T-helper 17 cell (primary cell): Measurements from ENCODE around the gene ERMARD. TPM values are rescaled to one million over a fixed set of nuclear protein-coding genes. Genes with fewer than 3 reads are reported as not detected.

ENCODE experiments used
- ATAC-seq: fragments of 150-1000 bp; cut with Tn5 transposase; 2 replicates; pipeline ENCODE4 v1.10.0; 2021; ENCODE audit warnings: mild to moderate bottlenecking, moderate library complexity
- DNase-seq, 3 donors: peaks; one replicate each; pipeline versions ENCODE4 v3.0.0 to v3.0.0-alpha.2; 2020 to 2021
- H3K9me3 ChIP-seq: one replicate; pipeline ENCODE4 v1.7.0; 2013; ENCODE audit warnings: low read length, mild to moderate bottlenecking; ENCODE audit not compliant: control insufficient read depth, poor library complexity, severe bottlenecking
- H3K27ac Mint-ChIP-seq: one replicate; pipeline ENCODE4 v1.8.0; 2022; ENCODE audit warnings: mild to moderate bottlenecking, moderate library complexity, mixed read lengths
- H3K27me3 Mint-ChIP-seq: one replicate; pipeline ENCODE4 v1.8.0; 2022; ENCODE audit warnings: mixed read lengths
- H3K36me3 Mint-ChIP-seq: one replicate; pipeline ENCODE4 v1.8.0; 2022; ENCODE audit warnings: low read depth, mixed read lengths
- H3K4me1 Mint-ChIP-seq: one replicate; pipeline ENCODE4 v1.8.0; 2022; ENCODE audit warnings: mild to moderate bottlenecking, mixed read lengths
- H3K4me3 Mint-ChIP-seq: one replicate; pipeline ENCODE4 v1.8.0; 2022; ENCODE audit warnings: mild to moderate bottlenecking, moderate library complexity, mixed read lengths
- total RNA-seq, 4 donors: library from RNA in 2 of 4; stranded (reverse) in 2 of 4; gene quantifications; one replicate each; pipeline ENCODE4 v1.2.3 and lab custom pipeline; 2022 to 2026

The ERMARD gene
- total RNA-seq, 2 donors from 2014 or later: 28.9 to 31.7 TPM

GRCh38 chr6:169723200-169723909 is 28.1 kb upstream of the ERMARD start:
- Mint-ChIP-seq H3K4me3 (peak overlapping the region; percentile 98), H3K36me3 (peaks cover 3% of the 10 kb centered on the region), H3K4me1 (peaks cover 33% of the 10 kb centered on the region), H3K27ac (peak overlapping the region; percentile 99), H3K27me3 (no peaks in the 10 kb centered on the region)
- ATAC-seq: peak; percentile 48
- DNase-seq: peak; percentile 54 to 58 (median 58)
- no peaks in the 10 kb centered on the region for H3K9me3 ChIP-seq

- H3K36me3 Mint-ChIP-seq: peaks cover 3% of the 10 kb centered on the region
- no peak overlapping the region for H3K27ac Mint-ChIP-seq
- H3K4me1 Mint-ChIP-seq: peaks cover 32% of the 10 kb centered on the region
- DNase-seq: peak; percentile 33 to 61 (median 46)
- H3K9me3 ChIP-seq: no peaks in the 10 kb centered on the region
- no peaks in the 10 kb centered on the region for H3K27me3 Mint-ChIP-seq
- peak; percentile 59 for ATAC-seq
- peak overlapping the region; percentile 86 for H3K4me3 Mint-ChIP-seq
Observed at GRCh38 chr6:169723991-169724493, 27.4 kb upstream of the ERMARD start.

GRCh38 chr6:169724494-169725124 is 26.8 kb upstream of the ERMARD start, which contains the start of gene PHF10:
Gene PHF10, minus strand, starts transcription at chr6:169724500. Its CDS starts 569 bp downstream, at chr6:169723931.
- peak within 1 kb of the TSS; percentile 98 for H3K4me3 Mint-ChIP-seq
- peak within 1 kb of the TSS; percentile 99 for H3K27ac Mint-ChIP-seq
- DNase-seq: peak; percentile 39 to 71 (median 70)
- no peaks in the 10 kb centered on the region for H3K9me3 ChIP-seq
- ATAC-seq: peak; percentile 58
- peaks cover 26% of the 10 kb centered on the region for H3K4me1 Mint-ChIP-seq
- peaks cover 3% of the 10 kb centered on the region for H3K36me3 Mint-ChIP-seq
- no peaks in the 10 kb centered on the region for H3K27me3 Mint-ChIP-seq

- peaks cover 20% of the 10 kb centered on the region for H3K4me1 Mint-ChIP-seq
- H3K36me3 Mint-ChIP-seq: peaks cover 3% of the 10 kb centered on the region
- peak overlapping the region; percentile 86 for H3K4me3 Mint-ChIP-seq
- H3K27me3 Mint-ChIP-seq: no peaks in the 10 kb centered on the region
- DNase-seq (no peak), ATAC-seq (no peak)
- H3K27ac Mint-ChIP-seq: peak overlapping the region; percentile 79
- H3K9me3 ChIP-seq: no peaks in the 10 kb centered on the region
Observed at GRCh38 chr6:169725125-169726048, 26.0 kb upstream of the ERMARD start.

- no peak for ATAC-seq
- no peaks in the 10 kb centered on the region for H3K27me3 Mint-ChIP-seq
- peaks cover 3% of the 10 kb centered on the region for H3K36me3 Mint-ChIP-seq
- H3K27ac Mint-ChIP-seq: peak overlapping the region; percentile 79
- no peak for DNase-seq
- H3K4me1 Mint-ChIP-seq: peaks cover 18% of the 10 kb centered on the region
- no peaks in the 10 kb centered on the region for H3K9me3 ChIP-seq
- peak overlapping the region; percentile 86 for H3K4me3 Mint-ChIP-seq
Observed at GRCh38 chr6:169726049-169726400, 25.4 kb upstream of the ERMARD start.

GRCh38 chr6:169726963-169727362 is 24.5 kb upstream of the ERMARD start:
- no peak for DNase-seq
- H3K27me3 Mint-ChIP-seq: no peaks in the 10 kb centered on the region
- H3K9me3 ChIP-seq: no peaks in the 10 kb centered on the region
- no peak for ATAC-seq
- H3K4me3 Mint-ChIP-seq: no peak overlapping the region
- H3K27ac Mint-ChIP-seq: peak overlapping the region; percentile 79
- H3K4me1 Mint-ChIP-seq: peaks cover 14% of the 10 kb centered on the region
- peaks cover 3% of the 10 kb centered on the region for H3K36me3 Mint-ChIP-seq

GRCh38 chr6:169729961-169730360 is 21.5 kb upstream of the ERMARD start:
- Mint-ChIP-seq H3K27ac (peak overlapping the region; percentile 16), H3K36me3 (no peaks in the 10 kb centered on the region), H3K4me1 (peaks cover 8% of the 10 kb centered on the region), H3K4me3 (no peak overlapping the region), H3K27me3 (no peaks in the 10 kb centered on the region)
- ATAC-seq (no peak), DNase-seq (no peak)
- no peaks in the 10 kb centered on the region for H3K9me3 ChIP-seq

GRCh38 chr6:169738204-169738975 is 13.0 kb upstream of the ERMARD start:
- DNase-seq (no peak), ATAC-seq (no peak)
- peaks cover 3% of the 10 kb centered on the region for H3K36me3 Mint-ChIP-seq
- no peak overlapping the region for H3K27ac Mint-ChIP-seq
- H3K27me3 Mint-ChIP-seq: peaks cover 21% of the 10 kb centered on the region
- H3K4me3 Mint-ChIP-seq: no peak overlapping the region
- H3K9me3 ChIP-seq: no peaks in the 10 kb centered on the region
- H3K4me1 Mint-ChIP-seq: peaks cover 2% of the 10 kb centered on the region

GRCh38 chr6:169738976-169739529 is 12.4 kb upstream of the ERMARD start:
- Mint-ChIP-seq H3K4me3 (no peak overlapping the region), H3K36me3 (peaks cover 3% of the 10 kb centered on the region), H3K27me3 (peaks cover 21% of the 10 kb centered on the region), H3K4me1 (peaks cover 2% of the 10 kb centered on the region), H3K27ac (no peak overlapping the region)
- no peaks in the 10 kb centered on the region for H3K9me3 ChIP-seq
- no peak for ATAC-seq
- no peak for DNase-seq

GRCh38 chr6:169741344-169741743 is 10.1 kb upstream of the ERMARD start:
- ATAC-seq (no peak), DNase-seq (no peak)
- H3K27ac Mint-ChIP-seq: no peak overlapping the region
- peaks cover 2% of the 10 kb centered on the region for H3K4me1 Mint-ChIP-seq
- peaks cover 15% of the 10 kb centered on the region for H3K27me3 Mint-ChIP-seq
- H3K9me3 ChIP-seq: no peaks in the 10 kb centered on the region
- peaks cover 3% of the 10 kb centered on the region for H3K36me3 Mint-ChIP-seq
- H3K4me3 Mint-ChIP-seq: no peak overlapping the region

GRCh38 chr6:169745405-169745804 is 6.0 kb upstream of the ERMARD start:
- no peaks in the 10 kb centered on the region for H3K9me3 ChIP-seq
- H3K4me1 Mint-ChIP-seq: peaks cover 7% of the 10 kb centered on the region
- no peak overlapping the region for H3K4me3 Mint-ChIP-seq
- H3K27ac Mint-ChIP-seq: no peak overlapping the region
- H3K27me3 Mint-ChIP-seq: no peaks in the 10 kb centered on the region
- ATAC-seq (no peak), DNase-seq (no peak)
- H3K36me3 Mint-ChIP-seq: peaks cover 3% of the 10 kb centered on the region

- DNase-seq (no peak), ATAC-seq (no peak)
- Mint-ChIP-seq H3K27me3 (no peaks in the 10 kb centered on the region), H3K27ac (no peak overlapping the region), H3K36me3 (peaks cover 5% of the 10 kb centered on the region), H3K4me3 (no peak overlapping the region), H3K4me1 (peaks cover 15% of the 10 kb centered on the region)
- H3K9me3 ChIP-seq: no peaks in the 10 kb centered on the region
Observed at GRCh38 chr6:169746556-169746955, 4.9 kb upstream of the ERMARD start.
